Aorta (tissue), 5 donors: Measurements from ENCODE around the gene BCL10. TPM values are rescaled to one million over a fixed set of nuclear protein-coding genes. Genes with fewer than 3 reads are reported as not detected.

Experiments used
- ATAC-seq: fragments of 200-7000 bp; cut with Tn5 transposase; one replicate; pipeline ENCODE4 v1.9.1; 2022; ENCODE audit warnings: moderate library complexity; ENCODE audit not compliant: low FRiP score
- DNase-seq, 2 donors: peaks; one replicate each; pipeline ENCODE4 v3.0.0-alpha.2; 2020
- H3K27ac ChIP-seq, 2 donors: one replicate each; pipeline ENCODE4 v1.5.1; 2013; ENCODE audit warnings: low read length in 2 of 2, mild to moderate bottlenecking in 2 of 2, moderate library complexity in 2 of 2, control low read depth in 1 of 2, inconsistent platforms in 1 of 2, low read depth in 1 of 2
- H3K27me3 ChIP-seq, 2 donors: one replicate each; pipeline ENCODE4 v1.6.1; 2013; ENCODE audit warnings: control low read depth in 1 of 2, low read length in 1 of 2, mild to moderate bottlenecking in 1 of 2, moderate library complexity in 1 of 2; ENCODE audit not compliant: insufficient read depth in 2 of 2, control insufficient read depth in 1 of 2
- H3K36me3 ChIP-seq, 2 donors: one replicate each; pipeline ENCODE4 v1.6.1; 2013; ENCODE audit warnings: control low read depth in 1 of 2, low read length in 1 of 2, mild to moderate bottlenecking in 1 of 2; ENCODE audit not compliant: insufficient read depth in 2 of 2, control insufficient read depth in 1 of 2
- H3K4me1 ChIP-seq, 2 donors: one replicate each; pipeline ENCODE4 v1.6.1; 2013; ENCODE audit warnings: low read length in 2 of 2, control low read depth in 1 of 2, mild to moderate bottlenecking in 1 of 2, moderate library complexity in 1 of 2; ENCODE audit not compliant: insufficient read depth in 2 of 2, control insufficient read depth in 1 of 2
- H3K4me3 ChIP-seq, 2 donors: one replicate each; pipeline ENCODE4 v1.5.1; 2013; ENCODE audit warnings: low read length in 2 of 2, control low read depth in 1 of 2, mild to moderate bottlenecking in 1 of 2
- H3K9me3 ChIP-seq: one replicate; pipeline ENCODE4 v1.6.1; 2013; ENCODE audit warnings: mild to moderate bottlenecking, low read length; ENCODE audit not compliant: control insufficient read depth
- WGBS, 2 donors: extraction: QIAGEN DNeasy Blood & Tissue Kit; methylation state at CpG; one replicate each; pipeline ENCODE4 v1.1.7; 2013; 5-methylcytosine and 5-hydroxymethylcytosine counted together
- intact Hi-C, 2 donors: fragments of 100-400 bp; cut with DNase I; formaldehyde crosslinking; loops; one replicate each; pipeline versions ENCODE4 v1.14.2 to v1.15.0; 2022
- polyA plus RNA-seq, 2 donors: library from polyadenylated mRNA; stranded (reverse); fragments of 200-250 nt; gene quantifications; one replicate each; pipeline ENCODE4 v1.2.3, GENCODE V29; 2013
- total RNA-seq, 2 donors: library from RNA; stranded (reverse); fragmentation: NEBNext Ultra II Directional; extraction: Animal tissue kit (Norgen Biotek cat#: 25700); gene quantifications; one replicate each; pipeline ENCODE4 v1.2.1, GENCODE V29; 2021
- donor health status: healthy with polysubstance abuse.
- donor health status: Bipolar disorder and iron deficiency.
- donor health status: DM: no; HTN: no; CAD: no.
- donor health status: DM: no; HTN: no; CAD: no.
- donor health status: DM: yes; HTN: yes; CAD: no.

BCL10 gene
- total and polyA plus RNA-seq, 4 donors, result 7.0 to 29.6 (median 14.5) TPM

GRCh38 chr1:85244271-85245061 is 32.0 kb downstream of the BCL10 start:
- no peak for DNase-seq
- no peaks in the 10 kb centered on the region for H3K9me3 ChIP-seq
- H3K4me1 ChIP-seq, result peaks cover 0 to 2% of the 10 kb centered on the region in 2 donors
- H3K36me3 ChIP-seq, result no peaks in the 10 kb centered on the region
- H3K27me3 ChIP-seq, result no peaks in the 10 kb centered on the region
- ATAC-seq, result peak; percentile 59
- peak overlapping the region in 1 of 2 donors; percentile 43 for H3K27ac ChIP-seq
- no peak overlapping the region for H3K4me3 ChIP-seq
- WGBS, 2 donors, result 37 to 42% methylated on average over 4 of the region's 4 CpGs
- intact Hi-C loops, result no loop called here

- no peaks in the 10 kb centered on the region for H3K9me3 ChIP-seq
- H3K36me3 ChIP-seq, result no peaks in the 10 kb centered on the region
- no peaks in the 10 kb centered on the region for H3K27me3 ChIP-seq
- H3K27ac ChIP-seq, result no peak overlapping the region
- intact Hi-C loops, result no loop called here
- no peak for DNase-seq
- ATAC-seq, result no peak
- H3K4me3 ChIP-seq, result no peak overlapping the region
- H3K4me1 ChIP-seq, result peaks cover 0 to 2% of the 10 kb centered on the region in 2 donors
Measured at GRCh38 chr1:85243372-85243771, 33.1 kb downstream of the BCL10 start.

GRCh38 chr1:85240643-85241042 is 35.8 kb downstream of the BCL10 start:
- peak overlapping the region in 1 of 2 donors; percentile 75 for H3K27ac ChIP-seq
- no peaks in the 10 kb centered on the region for H3K36me3 ChIP-seq
- DNase-seq (no peak), ATAC-seq (no peak)
- intact Hi-C loops, result no loop called here
- no peak overlapping the region for H3K4me3 ChIP-seq
- no peaks in the 10 kb centered on the region for H3K9me3 ChIP-seq
- H3K27me3 ChIP-seq, result no peaks in the 10 kb centered on the region
- 0 to 2% methylated on average over 1 of the region's 1 CpG for WGBS, 2 donors
- H3K4me1 ChIP-seq, result peaks cover 0 to 2% of the 10 kb centered on the region in 2 donors

- intact Hi-C loops, result no loop called here
- peaks cover 0 to 2% of the 10 kb centered on the region in 2 donors for H3K4me1 ChIP-seq
- peak overlapping the region; percentile 15 to 75 for H3K27ac ChIP-seq
- DNase-seq (no peak), ATAC-seq (no peak)
- H3K4me3 ChIP-seq, result no peak overlapping the region
- no peaks in the 10 kb centered on the region for H3K9me3 ChIP-seq
- no peaks in the 10 kb centered on the region for H3K36me3 ChIP-seq
- H3K27me3 ChIP-seq, result no peaks in the 10 kb centered on the region
- 0 to 4% methylated on average over 1 of the region's 1 CpG for WGBS, 2 donors
Measured at GRCh38 chr1:85240174-85240601, 36.2 kb downstream of the BCL10 start.

- intact Hi-C loops, result no loop called here
- WGBS, 2 donors, result 96 to 97% methylated on average over 1 of the region's 1 CpG
Measured at GRCh38 chr1:85237613-85238012, 38.8 kb downstream of the BCL10 start.

GRCh38 chr1:85230305-85230977 is 46.0 kb downstream of the BCL10 start:
- no peak overlapping the region for H3K4me3 ChIP-seq
- ATAC-seq (no peak), DNase-seq (no peak)
- no peaks in the 10 kb centered on the region for H3K27me3 ChIP-seq
- H3K4me1 ChIP-seq, result no peaks in the 10 kb centered on the region
- 88 to 89% methylated on average over 8 of the region's 8 CpGs for WGBS, 2 donors
- no peaks in the 10 kb centered on the region for H3K9me3 ChIP-seq
- H3K36me3 ChIP-seq, result no peaks in the 10 kb centered on the region
- intact Hi-C loops, result no loop called here
- H3K27ac ChIP-seq, result no peak overlapping the region

More at GRCh38 chr1:85237613-85238012, 38.8 kb downstream of the BCL10 start:
- ATAC-seq (no peak), DNase-seq (no peak)
- no peak overlapping the region for H3K4me3 ChIP-seq
- no peaks in the 10 kb centered on the region for H3K27me3 ChIP-seq
- peaks cover 0 to 2% of the 10 kb centered on the region in 2 donors for H3K4me1 ChIP-seq
- H3K36me3 ChIP-seq, result no peaks in the 10 kb centered on the region
- no peaks in the 10 kb centered on the region for H3K9me3 ChIP-seq
- no peak overlapping the region for H3K27ac ChIP-seq

GRCh38 chr1:85229574-85230097 is 46.8 kb downstream of the BCL10 start:
- 78 to 84% methylated on average over 6 of the region's 6 CpGs for WGBS, 2 donors
- Histone ChIP-seq H3K4me3 (no peak overlapping the region), H3K4me1 (no peaks in the 10 kb centered on the region), H3K27ac (no peak overlapping the region), H3K36me3 (no peaks in the 10 kb centered on the region), H3K27me3 (no peaks in the 10 kb centered on the region), H3K9me3 (no peaks in the 10 kb centered on the region)
- DNase-seq, result no peak
- intact Hi-C loops, result no loop called here
- ATAC-seq, result no peak

- H3K4me1 ChIP-seq, result no peaks in the 10 kb centered on the region
- 3 to 52% methylated on average over 1 of the region's 1 CpG for WGBS, 2 donors
- no peak for DNase-seq
- H3K27ac ChIP-seq, result no peak overlapping the region
- no peaks in the 10 kb centered on the region for H3K36me3 ChIP-seq
- intact Hi-C loops, result no loop called here
- no peak overlapping the region for H3K4me3 ChIP-seq
- H3K27me3 ChIP-seq, result no peaks in the 10 kb centered on the region
- no peak for ATAC-seq
- no peaks in the 10 kb centered on the region for H3K9me3 ChIP-seq
Measured at GRCh38 chr1:85228972-85229371, 47.5 kb downstream of the BCL10 start.
